Neural progenitor cell (in vitro differentiated cells): ENCODE results near the gene ZNF319.

Experiments used
- CTCF ChIP-seq: fragments of 200-600 bp; sonication (generic); IDR thresholded peaks from 2 replicates; pipeline ENCODE4 v1.5.1; 2017; ENCODE audit warnings: antibody characterized with exemption, mild to moderate bottlenecking
- EZH2 ChIP-seq: fragments of 200-600 bp; sonication (generic); IDR thresholded peaks from 2 replicates; pipeline ENCODE4 v1.6.1; 2017; ENCODE audit warnings: antibody characterized with exemption, mild to moderate bottlenecking, moderate library complexity

GRCh38 chr16:58031016-58031800 is 30.7 kb upstream of the ZNF319 start:
- TF ChIP-seq EZH2: no peak
- no peak for TF ChIP-seq CTCF
